Neural progenitor cell (in vitro differentiated cells): Measurements from ENCODE around the gene SUPT20H.

ENCODE experiments used
- CTCF ChIP-seq: fragments of 200-600 bp; sonication (generic); IDR thresholded peaks from 2 replicates; pipeline ENCODE4 v1.5.1; 2017; ENCODE audit warnings: antibody characterized with exemption, mild to moderate bottlenecking
- EZH2 ChIP-seq: fragments of 200-600 bp; sonication (generic); IDR thresholded peaks from 2 replicates; pipeline ENCODE4 v1.6.1; 2017; ENCODE audit warnings: antibody characterized with exemption, mild to moderate bottlenecking, moderate library complexity

GRCh38 chr13:37107456-37107855 lies 48.0 kb upstream of the SUPT20H start:
- TF ChIP-seq EZH2 (no peak), CTCF (no peak)
